ENCODE data around the gene CDYL2. TPM values are rescaled to one million over a fixed set of nuclear protein-coding genes. Genes with fewer than 3 reads are reported as not detected.

Gene CDYL2
- total RNA-seq = 25.9 and 26.4 TPM in 2 replicates

GRCh38 chr16:80804526-80805383 is at the start of gene CDYL2:
CDYL2 (minus strand) TSS chr16:80804598; CDS start chr16:80804173, 425 bp downstream.

Other genes with a start within 250 kb of the CDYL2 start
- 48.2 and 55.0 TPM in 2 replicates for gene CMC2, start 202.3 kb upstream of the CDYL2 start, total RNA-seq
- 22.9 and 31.6 TPM in 2 replicates for gene CENPN, start 202.6 kb upstream of the CDYL2 start, total RNA-seq
- gene ATMIN, start 231.2 kb upstream of the CDYL2 start, total RNA-seq = 22.9 and 23.2 TPM in 2 replicates